Esophagus squamous epithelium (tissue), 4 donors: ENCODE measurements around the gene PNKD.

ENCODE experiments used
- POLR2A ChIP-seq, 4 donors: fragments of 450-650 bp; IDR thresholded peaks; one replicate each; pipeline ENCODE4 v1.6.1; 2017; ENCODE audit warnings: antibody characterized with exemption in 4 of 4, mild to moderate bottlenecking in 4 of 4, moderate library complexity in 3 of 4
- TF ChIP-seq, protein P1 (sequence below), 6 experiments: fragments of 450-650 bp in 4 of 6; fragments of 200-600 bp in 2 of 6; sonication (generic) in 2 of 6; IDR thresholded peaks; one replicate each; pipeline ENCODE4 v1.5.1; 2016 to 2019; ENCODE audit warnings: antibody characterized with exemption in 6 of 6, mild to moderate bottlenecking in 4 of 6, moderate library complexity in 4 of 6

DNA sequence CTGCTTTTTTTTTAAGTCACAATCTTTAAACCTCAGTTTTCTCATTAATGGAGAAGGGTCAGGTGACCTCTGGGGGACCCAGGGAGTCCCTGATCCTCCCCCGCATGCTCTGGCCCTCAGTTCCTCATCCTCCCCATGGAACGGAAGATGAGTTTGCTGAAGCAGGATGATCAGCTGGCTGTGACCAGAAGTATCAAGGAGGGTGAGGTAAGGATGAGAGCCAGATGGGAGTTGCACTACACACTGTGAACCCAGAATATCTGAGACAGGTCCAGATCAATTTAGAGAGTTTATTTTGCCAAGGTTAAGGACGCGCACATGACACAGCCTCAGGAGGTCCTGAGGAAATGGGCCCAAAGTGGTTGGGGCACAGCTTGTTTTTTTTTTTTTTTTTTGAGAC lies 90.1 kb downstream of the PNKD start:
- TF ChIP-seq POLR2A (IDR thresholded peaks at IDR 0.05), result no peak
- TF ChIP-seq, protein P1, sequence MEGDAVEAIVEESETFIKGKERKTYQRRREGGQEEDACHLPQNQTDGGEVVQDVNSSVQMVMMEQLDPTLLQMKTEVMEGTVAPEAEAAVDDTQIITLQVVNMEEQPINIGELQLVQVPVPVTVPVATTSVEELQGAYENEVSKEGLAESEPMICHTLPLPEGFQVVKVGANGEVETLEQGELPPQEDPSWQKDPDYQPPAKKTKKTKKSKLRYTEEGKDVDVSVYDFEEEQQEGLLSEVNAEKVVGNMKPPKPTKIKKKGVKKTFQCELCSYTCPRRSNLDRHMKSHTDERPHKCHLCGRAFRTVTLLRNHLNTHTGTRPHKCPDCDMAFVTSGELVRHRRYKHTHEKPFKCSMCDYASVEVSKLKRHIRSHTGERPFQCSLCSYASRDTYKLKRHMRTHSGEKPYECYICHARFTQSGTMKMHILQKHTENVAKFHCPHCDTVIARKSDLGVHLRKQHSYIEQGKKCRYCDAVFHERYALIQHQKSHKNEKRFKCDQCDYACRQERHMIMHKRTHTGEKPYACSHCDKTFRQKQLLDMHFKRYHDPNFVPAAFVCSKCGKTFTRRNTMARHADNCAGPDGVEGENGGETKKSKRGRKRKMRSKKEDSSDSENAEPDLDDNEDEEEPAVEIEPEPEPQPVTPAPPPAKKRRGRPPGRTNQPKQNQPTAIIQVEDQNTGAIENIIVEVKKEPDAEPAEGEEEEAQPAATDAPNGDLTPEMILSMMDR (IDR thresholded peaks at IDR 0.05), result no peak
